Keratinocyte (primary cell): Measurements from ENCODE around the gene CPAMD8. TPM values are rescaled to one million over a fixed set of nuclear protein-coding genes. Genes with fewer than 3 reads are reported as not detected.
"Not testable (repeated sequence)": the region's sequence is repeated elsewhere in the genome, so short reads cannot be mapped to it uniquely, and the experiment has no call there.

Experiments
- DNase-seq: peaks from one replicate; pipeline ENCODE4 v3.0.0-alpha.2; 2011; ENCODE audit warnings: low read depth, missing footprints, low spot score
- FAIRE-seq: peaks from 2 replicates; lab custom pipeline; 2011; peaks lifted over from hg19 to GRCh38; lab: Jason Lieb, UNC
- H2AFZ ChIP-seq: 2 replicates; pipeline ENCODE4 v1.6.0; 2012; ENCODE audit warnings: low read length, control low read depth, inconsistent platforms; ENCODE audit not compliant: control insufficient read depth
- H3K27ac ChIP-seq: 2 replicates; pipeline ENCODE4 v1.5.1; 2011; ENCODE audit warnings: low read length; ENCODE audit not compliant: control insufficient read depth, insufficient read depth
- H3K27me3 ChIP-seq: 3 replicates; pipeline ENCODE4 v1.6.0; 2011; ENCODE audit warnings: low read length; ENCODE audit not compliant: control insufficient read depth, insufficient read depth; ENCODE audit errors: extremely low read depth
- H3K36me3 ChIP-seq, 2 experiments: 2 replicates in 1 of 2; 3 replicates in 1 of 2; pipeline ENCODE4 v1.5.1; 2011; ENCODE audit warnings: low read length in 2 of 2, mild to moderate bottlenecking in 1 of 2; ENCODE audit not compliant: control insufficient read depth in 2 of 2, insufficient read depth in 2 of 2; ENCODE audit errors: extremely low read depth in 1 of 2
- H3K4me1 ChIP-seq: 3 replicates; pipeline ENCODE4 v1.5.1; 2011; ENCODE audit warnings: low read length; ENCODE audit not compliant: control insufficient read depth, insufficient read depth; ENCODE audit errors: extremely low read depth
- H3K4me2 ChIP-seq: 3 replicates; pipeline ENCODE4 v1.6.0; 2011; ENCODE audit warnings: low read depth, low read length; ENCODE audit not compliant: control insufficient read depth, insufficient read depth; ENCODE audit errors: extremely low read depth
- H3K4me3 ChIP-seq, 3 experiments: fragments of 200-600 bp in 1 of 3; sonication (generic) in 1 of 3; 2 replicates in 2 of 3; 3 replicates in 1 of 3; pipeline ENCODE4 v1.5.1; 2011 to 2016; ENCODE audit warnings: low read length in 3 of 3, mild to moderate bottlenecking in 3 of 3, control low read depth in 2 of 3, inconsistent platforms in 1 of 3, low read depth in 1 of 3, mixed read lengths in 1 of 3, mixed run types in 1 of 3, moderate library complexity in 1 of 3; ENCODE audit not compliant: control insufficient read depth in 2 of 3, insufficient read depth in 2 of 3; ENCODE audit errors: extremely low read depth in 1 of 3
- H3K79me2 ChIP-seq: 2 replicates; pipeline ENCODE4 v1.6.0; 2012; ENCODE audit warnings: low read length; ENCODE audit not compliant: control insufficient read depth, insufficient read depth
- H3K9ac ChIP-seq: 3 replicates; pipeline ENCODE4 v1.6.0; 2011; ENCODE audit warnings: low read length; ENCODE audit not compliant: control insufficient read depth, insufficient read depth; ENCODE audit errors: extremely low read depth
- H3K9me1 ChIP-seq: 3 replicates; pipeline ENCODE4 v1.6.0; 2011; ENCODE audit warnings: low read length; ENCODE audit not compliant: control insufficient read depth, insufficient read depth; ENCODE audit errors: extremely low read depth
- H3K9me3 ChIP-seq: 2 replicates; pipeline ENCODE4 v1.5.1; 2012; ENCODE audit warnings: low read depth, low read length; ENCODE audit not compliant: control insufficient read depth
- H4K20me1 ChIP-seq: 3 replicates; pipeline ENCODE4 v1.6.0; 2011; ENCODE audit warnings: low read length; ENCODE audit not compliant: control insufficient read depth, insufficient read depth; ENCODE audit errors: extremely low read depth
- CTCF ChIP-seq, 3 experiments: IDR thresholded peaks in 1 of 3; conservative IDR thresholded peaks in 1 of 3; optimal IDR thresholded peaks in 1 of 3; 2 replicates in 2 of 3; 3 replicates in 1 of 3; pipeline versions ENCODE3 to v1.5.1; 2011; ENCODE audit warnings: low read length in 3 of 3, mild to moderate bottlenecking in 3 of 3, moderate library complexity in 2 of 3, control low read depth in 1 of 3, inconsistent platforms in 1 of 3; ENCODE audit not compliant: insufficient read depth in 2 of 3; ENCODE audit errors: extremely low read depth in 1 of 3
- EZH2 ChIP-seq: IDR thresholded peaks from one replicate; pipeline ENCODE4 v1.6.1; 2012; ENCODE audit warnings: inconsistent platforms, mild to moderate bottlenecking, low read length, moderate library complexity
- dilution Hi-C: fragments of 300-500 bp; cut with MboI; formaldehyde crosslinking; loops from one replicate; pipeline ENCODE4 v1.7.0; 2020; ENCODE audit warnings: low sequenced_read_pairs; ENCODE audit not compliant: extremely low pct_ligation_motif_present
- polyA plus RNA-seq, 5 experiments: library from polyadenylated mRNA; depleted of rRNA in 3 of 5; stranded (reverse) in 3 of 5; stranded (forward) in 1 of 5; unstranded in 1 of 5; fragments of >200 nt; gene quantifications; 1 replicate in 1 of 5; 2 replicates in 3 of 5; 3 replicates in 1 of 5; pipeline versions ENCODE4 v1.2.1 to v1.2.3, GENCODE V29; 2011 to 2012; ENCODE audit warnings: missing spikeins in 2 of 5, low read depth in 1 of 5, low replicate concordance in 1 of 5

Gene CPAMD8
- polyA plus RNA-seq, 1 donor (not counting 4 experiments of a cell fraction or from before 2014, with no cell fraction given) = 0.38 TPM

DNA sequence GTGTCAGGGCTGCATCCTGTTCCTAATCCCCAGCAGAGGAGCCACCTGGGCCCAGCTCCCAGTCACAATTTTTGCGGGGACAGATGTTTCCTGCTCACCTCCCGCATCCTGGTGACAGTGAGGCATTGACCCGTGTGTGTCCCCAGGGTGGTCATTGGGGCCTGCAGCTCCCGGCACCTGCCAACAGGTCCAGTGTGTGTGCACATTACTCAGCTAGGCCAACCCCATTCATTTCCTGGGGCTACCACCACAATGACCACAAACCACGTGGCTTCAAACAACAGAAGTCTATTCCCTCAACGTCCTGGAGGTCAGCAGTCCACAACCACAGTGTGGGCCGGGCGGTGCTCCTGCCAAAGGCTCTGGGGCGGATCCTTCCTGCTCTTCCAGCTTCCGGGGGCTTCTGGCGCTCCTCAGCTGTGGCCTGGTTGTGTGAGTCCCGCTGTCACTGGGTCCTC is 149.7 kb downstream of the CPAMD8 start:
- H3K9me1 ChIP-seq = no peaks in the 10 kb centered on the region
- no peak for FAIRE-seq

GRCh38 chr19:16875584-16876555 is 150.7 kb downstream of the CPAMD8 start:
- no peaks in the 10 kb centered on the region for H3K9me3 ChIP-seq
- H3K9me1 ChIP-seq = no peaks in the 10 kb centered on the region
- peaks cover 26% of the 10 kb centered on the region for H3K79me2 ChIP-seq
- dilution Hi-C loops = no loop called here
- TF ChIP-seq EZH2 = no peak
- TF ChIP-seq CTCF (optimal IDR thresholded peaks at IDR 0.05 in 1 of 3, IDR thresholded peaks at IDR 0.05 in 1 of 3, conservative IDR thresholded peaks at IDR 0.05 in 1 of 3; ENCODE audit: extremely low read depth in 1 of 3, insufficient read depth in 2 of 3, low read length in 3 of 3) = no peak
- H3K27ac ChIP-seq = no peak overlapping the region
- no peak overlapping the region for H3K9ac ChIP-seq
- H4K20me1 ChIP-seq = no peaks in the 10 kb centered on the region
- no peak for FAIRE-seq
- H3K36me3 ChIP-seq = peaks cover 44 to 50% of the 10 kb centered on the region in 2 experiments
- H3K4me3 ChIP-seq = no peak overlapping the region
- H2AFZ ChIP-seq = no peak overlapping the region
- H3K4me2 ChIP-seq = no peak overlapping the region
- H3K4me1 ChIP-seq = no peaks in the 10 kb centered on the region
- no peaks in the 10 kb centered on the region for H3K27me3 ChIP-seq
- DNase-seq = no peak

More for the DNA sequence above, 149.7 kb downstream of the CPAMD8 start:
- Histone ChIP-seq H3K4me2 (no peak overlapping the region), H3K9ac (no peak overlapping the region), H3K9me3 (peaks cover 7% of the 10 kb centered on the region), H3K27ac (no peak overlapping the region), H3K79me2 (peaks cover 24% of the 10 kb centered on the region), H4K20me1 (no peaks in the 10 kb centered on the region), H3K36me3 (peaks cover 33 to 43% of the 10 kb centered on the region in 2 experiments), H3K4me3 (no peak overlapping the region), H3K27me3 (no peaks in the 10 kb centered on the region), H2AFZ (no peak overlapping the region), H3K4me1 (no peaks in the 10 kb centered on the region)
- dilution Hi-C loops = no loop called here
- DNase-seq = no peak
- TF ChIP-seq EZH2 (no peak), CTCF (optimal IDR thresholded peaks at IDR 0.05 in 1 of 3, IDR thresholded peaks at IDR 0.05 in 1 of 3, conservative IDR thresholded peaks at IDR 0.05 in 1 of 3; ENCODE audit: extremely low read depth in 1 of 3, insufficient read depth in 2 of 3, low read length in 3 of 3) (no peak)

DNA sequence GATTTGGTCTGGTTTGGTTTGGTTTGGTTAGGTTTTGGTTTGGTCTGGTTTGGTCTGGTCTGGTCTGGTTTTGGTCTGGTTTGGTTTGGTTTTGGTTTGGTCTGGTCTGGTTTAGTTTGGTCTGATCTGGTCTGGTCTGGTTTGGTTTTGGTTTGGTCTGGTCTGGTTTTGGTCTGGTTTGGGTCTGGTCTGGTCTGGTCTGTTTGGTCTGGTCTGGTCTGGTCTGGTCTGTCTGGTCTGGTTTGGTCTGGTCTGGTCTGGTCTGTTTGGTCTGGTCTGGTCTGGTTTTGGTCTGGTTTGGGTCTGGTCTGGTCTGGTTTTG is 151.7 kb downstream of the CPAMD8 start:
- FAIRE-seq, H3K9me1 ChIP-seq, DNase-seq, H4K20me1 ChIP-seq, H3K4me1 ChIP-seq, H3K4me2 ChIP-seq, H3K4me3 ChIP-seq, H3K9ac ChIP-seq, H3K27ac ChIP-seq, H3K27me3 ChIP-seq, dilution Hi-C loops, H2AFZ ChIP-seq, H3K9me3 ChIP-seq: not testable (repeated sequence)
- Histone ChIP-seq H3K79me2 (peaks cover 26% of the 10 kb centered on the region), H3K36me3 (peaks cover 40 to 48% of the 10 kb centered on the region in 2 experiments)
